SK-N-SH (cell line): ENCODE measurements around the gene SLCO4A1. TPM values are rescaled to one million over a fixed set of nuclear protein-coding genes. Genes with fewer than 3 reads are reported as not detected.

Experiments used
- CTCF ChIA-PET: fragments of 300-600, 350-600 bp; formaldehyde crosslinking; extraction: SDS; loops from one replicate; lab custom pipeline; 2021; lab: Yijun Ruan, JAX
- POLR2A ChIA-PET: fragments of 350-600 bp; sonication (Branson Sonifier 250); formaldehyde crosslinking; extraction: SDS; loops from one replicate; lab custom pipeline; 2020; ENCODE audit warnings: antibody characterized with exemption, inconsistent platforms; lab: Yijun Ruan, JAX
- DNase-seq: peaks from one replicate; pipeline ENCODE4 v3.0.0; 2012
- H2AFZ ChIP-seq: fragments of 200-600 bp; sonication (generic); 2 replicates; pipeline ENCODE4 v1.8.1; 2016; ENCODE audit warnings: antibody characterized with exemption, mild to moderate bottlenecking, low read depth
- H3F3A ChIP-seq: fragments of 200-600 bp; sonication (generic); replicated peaks from 2 replicates; pipeline ENCODE3; 2016; ENCODE audit warnings: antibody characterized with exemption, mild to moderate bottlenecking; ENCODE audit not compliant: insufficient read depth
- H3K27ac ChIP-seq, 2 experiments: fragments of 200-500 bp in 1 of 2; fragments of 200-600 bp in 1 of 2; sonication (Bioruptor generic) in 1 of 2; sonication (generic), shearing (Covaris generic) in 1 of 2; 2 replicates each; pipeline versions ENCODE4 v1.5.1 to v1.6.1; 2014 to 2016; ENCODE audit warnings: low read depth in 2 of 2, inconsistent platforms in 1 of 2, low read length in 1 of 2, mild to moderate bottlenecking in 1 of 2, mixed read lengths in 1 of 2
- H3K27me3 ChIP-seq: fragments of 200-600 bp; sonication (generic), shearing (Covaris generic); 2 replicates; pipeline ENCODE4 v1.6.1; 2016; ENCODE audit warnings: mixed run types; ENCODE audit not compliant: insufficient read depth
- H3K36me3 ChIP-seq, 2 experiments: fragments of 200-500 bp in 1 of 2; fragments of 200-600 bp in 1 of 2; sonication (Bioruptor generic) in 1 of 2; sonication (generic) in 1 of 2; replicated peaks in 1 of 2; 2 replicates each; pipeline versions ENCODE3 to v1.5.1; 2014 to 2016; ENCODE audit warnings: low read length in 1 of 2, mild to moderate bottlenecking in 1 of 2; ENCODE audit not compliant: insufficient read depth in 2 of 2, control insufficient read depth in 1 of 2
- H3K4me1 ChIP-seq, 2 experiments: fragments of 200-500 bp in 1 of 2; fragments of 200-600 bp in 1 of 2; sonication (Bioruptor generic) in 1 of 2; sonication (generic), shearing (Covaris generic) in 1 of 2; 2 replicates each; pipeline versions ENCODE4 v1.5.1 to v1.6.1; 2014 to 2016; ENCODE audit warnings: low read depth in 1 of 2, low read length in 1 of 2, mixed run types in 1 of 2; ENCODE audit not compliant: insufficient read depth in 2 of 2, control insufficient read depth in 1 of 2
- H3K4me2 ChIP-seq: fragments of 200-600 bp; sonication (generic), shearing (Covaris generic); 2 replicates; pipeline ENCODE4 v1.6.1; 2017; ENCODE audit warnings: mixed run types
- H3K4me3 ChIP-seq, 2 experiments: fragments of 200-500 bp in 1 of 2; fragments of 200-600 bp in 1 of 2; sonication (Bioruptor generic) in 1 of 2; sonication (generic), shearing (Covaris generic) in 1 of 2; 2 replicates each; pipeline versions ENCODE4 v1.5.1 to v1.8.1; 2014 to 2016; ENCODE audit warnings: low read depth in 2 of 2, inconsistent platforms in 1 of 2, low read length in 1 of 2, mild to moderate bottlenecking in 1 of 2, mixed read lengths in 1 of 2, moderate library complexity in 1 of 2
- H3K79me2 ChIP-seq: fragments of 200-600 bp; sonication (generic); 2 replicates; pipeline ENCODE4 v1.8.1; 2017; ENCODE audit warnings: mild to moderate bottlenecking; ENCODE audit not compliant: insufficient read depth
- H3K9ac ChIP-seq: fragments of 200-600 bp; sonication (generic); 2 replicates; pipeline ENCODE4 v1.6.1; 2017; ENCODE audit warnings: mixed run types
- H3K9me2 ChIP-seq: fragments of 200-600 bp; sonication (generic); 2 replicates; pipeline ENCODE4 v1.6.1; 2017; ENCODE audit warnings: mixed run types
- H3K9me3 ChIP-seq: fragments of 200-600 bp; sonication (generic); 2 replicates; pipeline ENCODE4 v1.6.1; 2017; ENCODE audit warnings: mixed run types, mild to moderate bottlenecking, moderate library complexity
- H4K20me1 ChIP-seq: fragments of 200-600 bp; sonication (generic); 2 replicates; pipeline ENCODE4 v1.6.1; 2017; ENCODE audit warnings: mild to moderate bottlenecking, mixed run types; ENCODE audit not compliant: insufficient read depth
- CHD2 ChIP-seq: fragments of 150-350 bp; IDR thresholded peaks from 2 replicates; pipeline ENCODE4 v1.6.1; 2018; ENCODE audit warnings: low read length; ENCODE audit not compliant: partially characterized antibody
- ELF1 ChIP-seq: IDR thresholded peaks from 2 replicates; pipeline ENCODE4 v1.4.0; 2012
- EP300 ChIP-seq, 2 experiments: IDR thresholded peaks; 2 replicates each; pipeline versions ENCODE4 v1.4.0 to v1.6.1; 2012; ENCODE audit warnings: borderline replicate concordance in 1 of 2, low read depth in 1 of 2, low read length in 1 of 2
- EZH2phosphoT487 ChIP-seq: fragments of 200-600 bp; sonication (generic); IDR thresholded peaks from 2 replicates; pipeline ENCODE4 v1.6.1; 2017; ENCODE audit warnings: low read depth, mixed run types, mild to moderate bottlenecking, antibody characterized with exemption, moderate library complexity, borderline replicate concordance
- GATA2 ChIP-seq: sonication (generic); formaldehyde crosslinking; IDR thresholded peaks from 2 replicates; pipeline ENCODE4 v1.5.0; 2020; ENCODE audit warnings: mild to moderate bottlenecking, missing genetic modification reagents
- MXI1 ChIP-seq: IDR thresholded peaks from 2 replicates; pipeline ENCODE4 v1.6.1; 2012; ENCODE audit warnings: mild to moderate bottlenecking, low read depth, low read length, improper control_type of control experiment
- NFIC ChIP-seq: IDR thresholded peaks from 2 replicates; pipeline ENCODE4 v1.4.0; 2012; ENCODE audit warnings: borderline replicate concordance
- NRF1 ChIP-seq: IDR thresholded peaks from 2 replicates; pipeline ENCODE4 v1.6.1; 2012; ENCODE audit warnings: low read depth, mild to moderate bottlenecking, low read length
- PBX3 ChIP-seq: IDR thresholded peaks from 2 replicates; pipeline ENCODE4; 2012
- RAD21 ChIP-seq: IDR thresholded peaks from 2 replicates; pipeline ENCODE4 v1.6.1; 2012; ENCODE audit warnings: mild to moderate bottlenecking, low read length
- RCOR1 ChIP-seq: fragments of 150-350 bp; IDR thresholded peaks from 2 replicates; pipeline ENCODE4 v1.6.1; 2017; ENCODE audit warnings: antibody characterized with exemption, low read length
- RFX5 ChIP-seq: IDR thresholded peaks from 2 replicates; pipeline ENCODE4 v1.6.1; 2012; ENCODE audit warnings: mild to moderate bottlenecking, improper control_type of control experiment, low read length
- RXRA ChIP-seq: IDR thresholded peaks from 2 replicates; pipeline ENCODE4 v1.4.0; 2012; ENCODE audit warnings: low read depth, mild to moderate bottlenecking, borderline replicate concordance
- SIN3A ChIP-seq: IDR thresholded peaks from 2 replicates; pipeline ENCODE4 v1.6.1; 2012; ENCODE audit warnings: low read depth, mild to moderate bottlenecking, low read length, moderate library complexity, borderline replicate concordance
- SMC3 ChIP-seq: IDR thresholded peaks from 2 replicates; pipeline ENCODE4 v1.6.1; 2012; ENCODE audit warnings: low read depth, low read length, improper control_type of control experiment
- TCF12 ChIP-seq: IDR thresholded peaks from 2 replicates; pipeline ENCODE4 v1.4.0; 2012
- USF1 ChIP-seq: IDR thresholded peaks from 2 replicates; pipeline ENCODE4 v1.4.0; 2012; ENCODE audit warnings: low read depth, borderline replicate concordance
- USF2 ChIP-seq: fragments of 150-350 bp; IDR thresholded peaks from 2 replicates; pipeline ENCODE4 v1.6.1; 2017; ENCODE audit warnings: antibody characterized with exemption, low read length, low read depth, borderline replicate concordance
- YY1 ChIP-seq: IDR thresholded peaks from 2 replicates; pipeline ENCODE4 v1.4.0; 2012; ENCODE audit warnings: low read depth, mild to moderate bottlenecking
- WGBS: methylation state at CpG from one replicate; pipeline ENCODE4 v1.1.6; 2017; ENCODE audit warnings: low lambda C conversion rate; 5-methylcytosine and 5-hydroxymethylcytosine counted together
- polyA plus RNA-seq, 3 experiments: library from polyadenylated mRNA; depleted of rRNA; stranded (reverse); fragments of >200 nt; gene quantifications; 2 replicates each; pipeline ENCODE4 v1.2.3, GENCODE V29; 2012

SLCO4A1 gene
- polyA plus RNA-seq, 1 of the 3 experiments (the other 2 are of a cell fraction): 0.33 TPM

GRCh38 chr20:62696989-62697388, 54.7 kb downstream of the SLCO4A1 start:
- no peaks in the 10 kb centered on the region for H3K36me3 ChIP-seq
- no peak overlapping the region for H3K4me2 ChIP-seq
- H3K27me3 ChIP-seq: no peaks in the 10 kb centered on the region
- no peaks in the 10 kb centered on the region for H3F3A ChIP-seq
- 80% methylated on average over 7 of the region's 10 CpGs for WGBS
- no peaks in the 10 kb centered on the region for H3K79me2 ChIP-seq
- CTCF ChIA-PET: interaction anchor here (1.2 to 1.6 kb wide), 2 partner anchors 94 to 197 kb away, joined by 3 to 4 read pairs; no protein-coding TSS in a partner anchor
- no peak for DNase-seq
- no peak for TF ChIP-seq CHD2
- no peak for TF ChIP-seq MXI1
- TF ChIP-seq SMC3: no peak
- TF ChIP-seq GATA2 (CRISPR knock-in tag): no peak
- no peak for TF ChIP-seq YY1
- TF ChIP-seq RXRA: no peak
- TF ChIP-seq ELF1: no peak
- TF ChIP-seq NRF1: no peak
- no peak for TF ChIP-seq RAD21
- TF ChIP-seq RFX5: no peak
- TF ChIP-seq USF2: no peak
- TF ChIP-seq NFIC: no peak
- no peak for TF ChIP-seq SIN3A
- no peak for TF ChIP-seq USF1
- no peak for TF ChIP-seq PBX3
- no peak for TF ChIP-seq TCF12
- TF ChIP-seq EZH2phosphoT487: no peak
- TF ChIP-seq RCOR1: no peak
- TF ChIP-seq EP300 (IDR thresholded peaks at IDR 0.05; ENCODE audit: borderline replicate concordance in 1 of 2, low read depth in 1 of 2, low read length in 1 of 2): no peak
- H3K4me1 ChIP-seq: peaks cover 0 to 12% of the 10 kb centered on the region in 2 experiments; a peak in 3 of 4 replicates
- no peak overlapping the region for H2AFZ ChIP-seq
- H3K27ac ChIP-seq: no peak overlapping the region
- H3K9me3 ChIP-seq: no peaks in the 10 kb centered on the region
- no peaks in the 10 kb centered on the region for H3K9me2 ChIP-seq
- H3K4me3 ChIP-seq: no peak overlapping the region
- H3K9ac ChIP-seq: no peak overlapping the region
- POLR2A ChIA-PET: no interaction called here
- no peaks in the 10 kb centered on the region for H4K20me1 ChIP-seq
